Gastrocnemius medialis (tissue), 4 donors: ENCODE measurements around the gene C19orf73.

ENCODE experiments used
- POLR2A ChIP-seq, 2 donors: fragments of 450-650 bp; IDR thresholded peaks; one replicate each; pipeline ENCODE4 v1.6.1; 2017; ENCODE audit warnings: antibody characterized with exemption in 2 of 2, mild to moderate bottlenecking in 2 of 2, moderate library complexity in 2 of 2
- TF ChIP-seq, protein P1 (sequence below), 5 experiments: fragments of 450-650 bp in 3 of 5; fragments of 200-600 bp in 2 of 5; sonication (generic) in 2 of 5; IDR thresholded peaks in 4 of 5; conservative IDR thresholded peaks in 1 of 5; 1 replicate in 4 of 5; 2 replicates in 1 of 5; pipeline ENCODE4 v1.5.1; 2016 to 2019; ENCODE audit warnings: antibody characterized with exemption in 5 of 5, mild to moderate bottlenecking in 3 of 5, moderate library complexity in 3 of 5

- TF ChIP-seq POLR2A (IDR thresholded peaks at IDR 0.05): no peak
- TF ChIP-seq, protein P1, sequence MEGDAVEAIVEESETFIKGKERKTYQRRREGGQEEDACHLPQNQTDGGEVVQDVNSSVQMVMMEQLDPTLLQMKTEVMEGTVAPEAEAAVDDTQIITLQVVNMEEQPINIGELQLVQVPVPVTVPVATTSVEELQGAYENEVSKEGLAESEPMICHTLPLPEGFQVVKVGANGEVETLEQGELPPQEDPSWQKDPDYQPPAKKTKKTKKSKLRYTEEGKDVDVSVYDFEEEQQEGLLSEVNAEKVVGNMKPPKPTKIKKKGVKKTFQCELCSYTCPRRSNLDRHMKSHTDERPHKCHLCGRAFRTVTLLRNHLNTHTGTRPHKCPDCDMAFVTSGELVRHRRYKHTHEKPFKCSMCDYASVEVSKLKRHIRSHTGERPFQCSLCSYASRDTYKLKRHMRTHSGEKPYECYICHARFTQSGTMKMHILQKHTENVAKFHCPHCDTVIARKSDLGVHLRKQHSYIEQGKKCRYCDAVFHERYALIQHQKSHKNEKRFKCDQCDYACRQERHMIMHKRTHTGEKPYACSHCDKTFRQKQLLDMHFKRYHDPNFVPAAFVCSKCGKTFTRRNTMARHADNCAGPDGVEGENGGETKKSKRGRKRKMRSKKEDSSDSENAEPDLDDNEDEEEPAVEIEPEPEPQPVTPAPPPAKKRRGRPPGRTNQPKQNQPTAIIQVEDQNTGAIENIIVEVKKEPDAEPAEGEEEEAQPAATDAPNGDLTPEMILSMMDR (IDR thresholded peaks at IDR 0.05 in 4 of 5, conservative IDR thresholded peaks at IDR 0.05 in 1 of 5): no peak
These were observed 37.7 kb downstream of the C19orf73 start for GRCh38 chr19:49081273-49081672.
